ENCODE data around the gene VOPP1.

DNA sequence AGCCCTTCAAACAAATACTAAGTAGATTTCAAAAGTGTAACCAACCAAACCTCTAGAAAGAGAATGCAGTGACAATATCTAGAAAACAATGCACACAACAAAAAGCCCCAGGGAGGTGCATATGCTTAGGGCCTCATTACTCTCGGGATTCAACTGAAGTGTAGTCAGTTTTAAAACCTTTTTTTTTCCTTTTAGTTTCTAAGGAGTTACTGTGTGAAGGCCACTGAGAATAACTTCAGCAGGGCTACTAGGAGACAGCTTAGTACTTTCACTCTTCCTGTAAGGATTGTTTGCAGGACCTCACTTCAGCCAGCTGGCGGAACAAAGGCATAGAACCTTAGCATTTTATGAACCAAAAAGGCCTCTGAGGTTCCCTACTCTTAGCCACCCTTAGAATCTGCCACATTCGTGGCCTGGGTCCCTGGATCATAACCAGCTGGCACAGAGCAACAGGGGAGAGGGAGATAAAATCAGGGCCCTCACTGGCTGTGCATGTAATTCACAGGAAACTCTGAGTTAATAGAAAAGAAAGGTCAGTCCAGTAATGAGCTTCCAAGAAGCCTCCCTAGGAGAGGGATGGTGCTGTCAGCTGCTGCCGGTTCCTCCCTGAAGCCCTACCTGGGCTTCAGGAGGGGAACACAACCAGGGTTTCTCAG, 3.6 kb downstream of the VOPP1 start:
- TF ChIP-seq, protein P1, sequence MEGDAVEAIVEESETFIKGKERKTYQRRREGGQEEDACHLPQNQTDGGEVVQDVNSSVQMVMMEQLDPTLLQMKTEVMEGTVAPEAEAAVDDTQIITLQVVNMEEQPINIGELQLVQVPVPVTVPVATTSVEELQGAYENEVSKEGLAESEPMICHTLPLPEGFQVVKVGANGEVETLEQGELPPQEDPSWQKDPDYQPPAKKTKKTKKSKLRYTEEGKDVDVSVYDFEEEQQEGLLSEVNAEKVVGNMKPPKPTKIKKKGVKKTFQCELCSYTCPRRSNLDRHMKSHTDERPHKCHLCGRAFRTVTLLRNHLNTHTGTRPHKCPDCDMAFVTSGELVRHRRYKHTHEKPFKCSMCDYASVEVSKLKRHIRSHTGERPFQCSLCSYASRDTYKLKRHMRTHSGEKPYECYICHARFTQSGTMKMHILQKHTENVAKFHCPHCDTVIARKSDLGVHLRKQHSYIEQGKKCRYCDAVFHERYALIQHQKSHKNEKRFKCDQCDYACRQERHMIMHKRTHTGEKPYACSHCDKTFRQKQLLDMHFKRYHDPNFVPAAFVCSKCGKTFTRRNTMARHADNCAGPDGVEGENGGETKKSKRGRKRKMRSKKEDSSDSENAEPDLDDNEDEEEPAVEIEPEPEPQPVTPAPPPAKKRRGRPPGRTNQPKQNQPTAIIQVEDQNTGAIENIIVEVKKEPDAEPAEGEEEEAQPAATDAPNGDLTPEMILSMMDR (conservative IDR thresholded peaks at IDR 0.05 in 1 of 2, IDR thresholded peaks at IDR 0.05 in 1 of 2; ENCODE audit: low read depth in 1 of 2, low read length in 2 of 2) = no peak
- no peak for TF ChIP-seq EZH2 (IDR thresholded peaks at IDR 0.05; ENCODE audit: low read length, missing control alignments)
